GM21367 (cell line): Measurements from ENCODE around the gene SPCS1.
"Not testable (repeated sequence)": the region's sequence is repeated elsewhere in the genome, so short reads cannot be mapped to it uniquely, and the experiment has no call there.

Experiments
- ATAC-seq: cut with Tn5 transposase; IDR thresholded peaks from one replicate; pipeline ENCODE4 v1.9.1; 2021; ENCODE audit not compliant: unreplicated experiment

The SPCS1 gene

GRCh38 chr3:52705688-52706686 lies at the start of gene SPCS1, which contains the start of gene GLT8D1:
SPCS1 (plus strand) TSS chr3:52706106; CDS start chr3:52706247, 141 bp downstream.
GLT8D1 (minus strand) TSS chr3:52705791; CDS start chr3:52700460, 5,331 bp downstream.
- ATAC-seq: peak; percentile 68

- no peak for ATAC-seq
Measured at GRCh38 chr3:52660046-52660445, 45.9 kb upstream of the SPCS1 start.

- ATAC-seq: no peak
Measured at GRCh38 chr3:52663098-52663497, 42.8 kb upstream of the SPCS1 start.

GRCh38 chr3:52670621-52671521 lies 35.0 kb upstream of the SPCS1 start:
- ATAC-seq: peak; percentile 66

- no peak for ATAC-seq
Measured at GRCh38 chr3:52671676-52672075, 34.2 kb upstream of the SPCS1 start.

GRCh38 chr3:52676201-52676600 lies 29.7 kb upstream of the SPCS1 start:
- ATAC-seq: not testable (repeated sequence)

- ATAC-seq: no peak
Measured at GRCh38 chr3:52678265-52679198, 27.4 kb upstream of the SPCS1 start.

- ATAC-seq: no peak
Measured at GRCh38 chr3:52679199-52679538, 26.7 kb upstream of the SPCS1 start.

GRCh38 chr3:52679811-52680210 lies 26.1 kb upstream of the SPCS1 start:
- ATAC-seq: no peak

GRCh38 chr3:52681596-52681995 lies 24.3 kb upstream of the SPCS1 start:
- ATAC-seq: no peak

- no peak for ATAC-seq
Measured at GRCh38 chr3:52682016-52682415, 23.9 kb upstream of the SPCS1 start.

GRCh38 chr3:52683611-52684010 lies 22.3 kb upstream of the SPCS1 start:
- no peak for ATAC-seq

- no peak for ATAC-seq
Measured at GRCh38 chr3:52684184-52684583, 21.7 kb upstream of the SPCS1 start.

- ATAC-seq: peak; percentile 65
Measured at GRCh38 chr3:52685285-52685708, 20.6 kb upstream of the SPCS1 start.

GRCh38 chr3:52685709-52686691 lies 19.9 kb upstream of the SPCS1 start, which contains the start of the genes GNL3 and PBRM1:
GNL3 (plus strand) TSS chr3:52686032; CDS start chr3:52686093, 61 bp downstream.
PBRM1 (minus strand) TSS chr3:52685913.
- peak; percentile 64 for ATAC-seq

- no peak for ATAC-seq
Measured at GRCh38 chr3:52688266-52688665, 17.6 kb upstream of the SPCS1 start.

- ATAC-seq: no peak
Measured at GRCh38 chr3:52689151-52689550, 16.8 kb upstream of the SPCS1 start.

- no peak for ATAC-seq
Measured at GRCh38 chr3:52690560-52690959, 15.3 kb upstream of the SPCS1 start.

GRCh38 chr3:52693071-52693470 lies 12.8 kb upstream of the SPCS1 start:
- ATAC-seq: no peak
